Ascending aorta (tissue), 2 donors: ENCODE data around the gene ZNF497. TPM values are rescaled to one million over a fixed set of nuclear protein-coding genes. Genes with fewer than 3 reads are reported as not detected.

ENCODE experiments used
- DNase-seq, 2 donors: peaks; one replicate each; pipeline ENCODE4 v3.0.0-alpha.2; 2019; ENCODE audit warnings: low spot score in 2 of 2
- H3K27ac ChIP-seq, 2 donors: fragments of 200-600 bp; sonication (generic); one replicate each; pipeline ENCODE4 v1.5.1; 2016 to 2017; ENCODE audit warnings: mild to moderate bottlenecking in 1 of 2
- H3K27me3 ChIP-seq: fragments of 200-600 bp; sonication (generic); one replicate; pipeline ENCODE4 v1.5.1; 2017
- H3K36me3 ChIP-seq, 2 donors: fragments of 200-600 bp; sonication (generic); one replicate each; pipeline ENCODE4 v1.5.1; 2016
- H3K4me1 ChIP-seq, 2 donors: fragments of 200-600 bp; sonication (generic); one replicate each; pipeline ENCODE4 v1.5.1; 2016 to 2017; ENCODE audit warnings: mild to moderate bottlenecking in 1 of 2
- H3K4me3 ChIP-seq, 2 donors: fragments of 200-600 bp; sonication (generic); one replicate each; pipeline ENCODE4 v1.5.1; 2016 to 2017; ENCODE audit warnings: mild to moderate bottlenecking in 1 of 2
- H3K9me3 ChIP-seq, 2 donors: fragments of 200-600 bp; sonication (generic); one replicate each; pipeline ENCODE4 v1.5.1; 2016
- intact Hi-C: fragments of 100-400 bp; cut with DNase I; formaldehyde crosslinking; loops from one replicate; pipeline ENCODE4 v1.15.1; 2023
- total RNA-seq: library from RNA; depleted of rRNA; stranded (reverse); fragments of >200 nt; gene quantifications from one replicate; pipeline ENCODE4 v1.1.0, GENCODE V29; 2016
- TF ChIP-seq, protein P1 (sequence below), 3 experiments: fragments of 200-600 bp in 2 of 3; fragments of 450-650 bp in 1 of 3; sonication (generic) in 2 of 3; IDR thresholded peaks; one replicate each; pipeline ENCODE4 v1.5.1; 2016 to 2019; ENCODE audit warnings: antibody characterized with exemption in 3 of 3, mild to moderate bottlenecking in 1 of 3, moderate library complexity in 1 of 3

Gene ZNF497
- total RNA-seq, 1 donor from 2014 or later = not detected

DNA sequence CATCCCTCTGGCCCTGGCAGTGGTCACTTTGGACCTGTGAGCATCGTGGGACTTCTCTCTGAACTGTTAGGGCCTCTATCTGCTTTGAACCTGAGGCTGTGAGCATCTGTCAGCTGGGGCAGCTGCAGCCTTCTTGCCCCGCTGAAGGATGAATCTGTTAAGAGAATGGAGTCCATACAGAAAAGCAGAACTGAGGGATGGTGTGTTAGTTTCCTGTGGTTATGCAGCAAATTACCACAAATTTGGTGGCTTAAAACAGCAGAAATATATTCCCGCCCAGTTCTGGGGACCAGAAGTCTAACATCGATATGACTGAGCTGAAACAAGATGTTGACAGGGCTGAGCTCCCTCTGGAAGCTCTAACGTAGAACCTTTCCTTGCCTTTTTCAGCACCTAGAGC lies 1.6 kb upstream of the ZNF497 start:
- intact Hi-C loops = no loop called here
- Histone ChIP-seq H3K9me3 (no peaks in the 10 kb centered on the region), H3K27me3 (no peaks in the 10 kb centered on the region), H3K4me1 (peaks cover 0 to 7% of the 10 kb centered on the region in 2 donors), H3K27ac (no peak overlapping the region), H3K4me3 (no peak overlapping the region), H3K36me3 (no peaks in the 10 kb centered on the region)
- no peak for DNase-seq
- TF ChIP-seq, protein P1, sequence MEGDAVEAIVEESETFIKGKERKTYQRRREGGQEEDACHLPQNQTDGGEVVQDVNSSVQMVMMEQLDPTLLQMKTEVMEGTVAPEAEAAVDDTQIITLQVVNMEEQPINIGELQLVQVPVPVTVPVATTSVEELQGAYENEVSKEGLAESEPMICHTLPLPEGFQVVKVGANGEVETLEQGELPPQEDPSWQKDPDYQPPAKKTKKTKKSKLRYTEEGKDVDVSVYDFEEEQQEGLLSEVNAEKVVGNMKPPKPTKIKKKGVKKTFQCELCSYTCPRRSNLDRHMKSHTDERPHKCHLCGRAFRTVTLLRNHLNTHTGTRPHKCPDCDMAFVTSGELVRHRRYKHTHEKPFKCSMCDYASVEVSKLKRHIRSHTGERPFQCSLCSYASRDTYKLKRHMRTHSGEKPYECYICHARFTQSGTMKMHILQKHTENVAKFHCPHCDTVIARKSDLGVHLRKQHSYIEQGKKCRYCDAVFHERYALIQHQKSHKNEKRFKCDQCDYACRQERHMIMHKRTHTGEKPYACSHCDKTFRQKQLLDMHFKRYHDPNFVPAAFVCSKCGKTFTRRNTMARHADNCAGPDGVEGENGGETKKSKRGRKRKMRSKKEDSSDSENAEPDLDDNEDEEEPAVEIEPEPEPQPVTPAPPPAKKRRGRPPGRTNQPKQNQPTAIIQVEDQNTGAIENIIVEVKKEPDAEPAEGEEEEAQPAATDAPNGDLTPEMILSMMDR (IDR thresholded peaks at IDR 0.05) = no peak

DNA sequence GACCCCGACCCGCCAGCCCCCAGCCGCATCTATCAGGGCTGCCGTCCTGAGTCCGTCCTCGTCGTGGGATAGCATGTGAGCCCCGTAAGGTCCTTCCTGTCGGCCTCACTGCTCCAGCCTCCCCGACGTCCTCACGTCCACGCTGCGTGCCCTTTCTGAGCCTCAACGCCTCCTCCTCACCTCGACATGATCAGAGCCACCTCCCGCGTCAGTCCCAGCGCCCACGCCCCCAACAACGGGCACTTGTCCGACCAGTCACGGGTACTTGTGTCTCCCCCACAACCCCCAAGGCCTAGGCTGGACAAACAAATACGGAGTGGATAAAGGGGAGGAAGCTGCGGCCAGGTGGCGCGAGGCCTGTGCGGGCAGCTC lies 665 bp downstream of the ZNF497 start:
- peak in 1 of 2 donors; percentile 72 for DNase-seq
- Histone ChIP-seq H3K4me3 (peak overlapping the region; percentile 67 to 74), H3K9me3 (no peaks in the 10 kb centered on the region), H3K27me3 (no peaks in the 10 kb centered on the region), H3K4me1 (peaks cover 0 to 7% of the 10 kb centered on the region in 2 donors), H3K36me3 (no peaks in the 10 kb centered on the region), H3K27ac (peak overlapping the region; percentile 86 to 94)
- intact Hi-C loops = loop anchor here (1.0 kb wide), 5 partner anchors 19 to 157 kb away; partner anchors contain the start of genes ERVK3-1, RPS5, ZBTB45 and ZNF837
- TF ChIP-seq, protein P1 (IDR thresholded peaks at IDR 0.05) = no peak

DNA sequence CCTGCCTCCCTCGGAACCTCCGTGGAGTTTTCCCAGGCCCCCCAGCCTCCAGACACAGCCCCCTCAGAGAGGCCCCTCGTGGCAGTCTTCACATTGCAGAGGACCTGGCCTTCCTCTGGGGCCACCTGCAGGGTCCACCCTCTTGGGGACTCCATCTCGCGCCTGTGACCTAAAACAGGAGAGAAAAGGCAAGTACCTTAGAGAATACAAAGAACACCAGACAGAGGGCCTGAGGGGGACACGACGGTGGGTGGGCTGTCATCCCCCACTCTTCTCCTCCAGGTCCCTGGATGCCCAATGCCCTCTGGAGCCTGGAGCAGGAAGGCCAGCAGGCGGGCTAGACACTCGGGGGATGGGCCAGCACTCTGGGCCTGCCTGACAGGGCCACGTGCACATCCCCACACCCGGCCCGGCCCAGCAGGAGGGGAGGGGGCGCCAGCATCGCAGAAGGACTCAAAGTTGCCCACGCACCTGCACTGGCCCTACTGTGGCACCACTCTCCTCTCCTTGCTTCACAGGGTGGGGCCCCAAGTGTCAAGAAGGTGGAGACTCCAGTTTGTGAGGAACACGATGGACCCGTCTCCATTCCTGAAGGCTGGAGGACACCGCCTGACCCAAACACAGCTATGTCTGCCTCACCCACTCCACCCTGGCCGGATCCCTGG lies 4.9 kb downstream of the ZNF497 start:
- TF ChIP-seq, protein P1 (IDR thresholded peaks at IDR 0.05) = no peak
- Histone ChIP-seq H3K9me3 (no peaks in the 10 kb centered on the region), H3K4me1 (peaks cover 0 to 11% of the 10 kb centered on the region in 2 donors), H3K36me3 (no peaks in the 10 kb centered on the region), H3K27me3 (no peaks in the 10 kb centered on the region), H3K27ac (no peak overlapping the region), H3K4me3 (no peak overlapping the region)
- intact Hi-C loops = no loop called here
- no peak for DNase-seq

DNA sequence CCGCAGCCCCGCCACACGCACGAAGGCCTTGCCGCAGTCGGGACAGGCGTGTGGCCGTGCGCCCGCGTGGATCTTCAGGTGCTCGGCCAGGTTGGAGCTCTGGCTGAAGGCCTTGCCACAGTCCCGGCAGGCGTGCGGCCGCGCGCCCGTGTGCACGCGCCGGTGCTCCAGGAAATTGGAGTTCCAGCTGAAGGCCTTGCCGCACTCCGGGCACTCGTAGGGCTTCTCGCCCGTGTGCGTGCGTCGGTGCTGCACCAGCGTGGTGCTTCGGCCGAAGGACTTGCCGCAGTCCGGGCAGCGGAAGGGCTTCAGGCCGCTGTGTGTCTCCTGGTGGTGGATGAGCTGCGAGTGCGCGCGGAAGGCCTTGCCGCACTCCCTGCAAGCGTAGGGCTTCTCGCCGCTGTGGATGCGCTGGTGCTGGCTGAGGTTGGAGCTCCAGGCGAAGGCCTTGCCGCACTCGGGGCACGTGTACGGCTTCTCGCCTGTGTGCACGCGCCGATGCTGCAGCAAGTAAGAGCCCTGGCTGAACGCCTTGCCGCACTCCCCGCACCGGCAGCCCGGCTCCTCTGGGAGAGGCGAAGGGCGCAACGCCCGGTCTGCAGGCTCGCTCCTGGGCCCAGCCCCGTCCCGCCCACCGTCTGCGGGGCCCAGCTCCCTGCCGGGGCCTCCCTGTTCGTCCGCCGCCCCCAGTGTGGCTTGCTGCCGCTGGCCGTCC lies 5.6 kb downstream of the ZNF497 start:
- no peaks in the 10 kb centered on the region for H3K27me3 ChIP-seq
- peaks cover 0 to 11% of the 10 kb centered on the region in 2 donors for H3K4me1 ChIP-seq
- H3K4me3 ChIP-seq = peak overlapping the region in 1 of 2 donors; percentile 45
- H3K36me3 ChIP-seq = no peaks in the 10 kb centered on the region
- DNase-seq = no peak
- no peak overlapping the region for H3K27ac ChIP-seq
- H3K9me3 ChIP-seq = no peaks in the 10 kb centered on the region
- TF ChIP-seq, protein P1 (IDR thresholded peaks at IDR 0.05) = no peak
- intact Hi-C loops = no loop called here

DNA sequence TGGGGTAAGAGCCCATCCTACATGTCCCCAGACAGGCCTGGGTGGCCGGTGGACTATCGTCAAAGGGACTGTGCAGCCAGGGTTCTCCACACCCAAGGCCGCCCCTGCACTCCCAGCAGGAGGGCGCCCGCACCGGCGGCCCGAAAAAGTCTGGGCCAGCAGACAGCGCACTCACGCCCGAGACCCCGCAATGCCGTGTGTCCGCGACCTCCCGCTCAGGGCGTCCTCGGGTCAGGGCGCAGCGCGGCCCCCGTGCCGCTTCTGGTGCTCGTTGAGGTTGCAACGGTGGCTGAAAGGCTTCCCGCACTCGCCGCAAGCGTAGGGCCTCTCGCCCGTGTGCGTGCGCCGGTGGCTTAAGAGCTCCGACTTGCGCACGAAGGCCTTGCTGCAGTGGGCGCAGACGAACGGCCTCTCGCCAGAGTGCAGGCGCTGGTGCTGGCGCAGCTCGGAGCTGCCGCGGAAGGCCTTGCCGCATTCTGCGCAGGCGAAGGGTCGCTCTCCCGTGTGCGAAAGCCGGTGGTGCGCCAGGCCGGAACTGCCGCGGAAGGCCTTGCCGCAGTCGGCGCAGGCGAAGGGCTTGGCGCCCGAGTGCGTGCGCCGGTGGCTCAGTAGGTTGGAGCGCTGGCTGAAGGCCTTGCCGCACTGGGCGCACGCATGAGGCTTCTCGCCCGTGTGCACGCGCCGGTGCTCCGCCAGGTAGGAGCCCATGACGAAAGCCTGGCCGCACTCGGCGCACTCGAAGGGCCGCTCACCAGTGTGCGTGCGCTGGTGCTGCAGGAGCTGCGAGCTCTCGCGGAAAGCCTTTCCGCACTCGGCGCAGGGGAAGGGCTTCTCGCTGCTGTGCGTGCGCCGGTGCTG lies 6.4 kb downstream of the ZNF497 start:
- Histone ChIP-seq H3K27ac (no peak overlapping the region), H3K4me1 (peaks cover 0 to 6% of the 10 kb centered on the region in 2 donors), H3K27me3 (no peaks in the 10 kb centered on the region), H3K9me3 (no peaks in the 10 kb centered on the region), H3K4me3 (peak overlapping the region in 1 of 2 donors; percentile 45), H3K36me3 (no peaks in the 10 kb centered on the region)
- TF ChIP-seq, protein P1 (IDR thresholded peaks at IDR 0.05) = no peak
- intact Hi-C loops = no loop called here
- no peak for DNase-seq
